HepG2 (cell line): ENCODE data around the gene DIS3L2. TPM values are rescaled to one million over a fixed set of nuclear protein-coding genes. Genes with fewer than 3 reads are reported as not detected.
A peak's percentile ranks its signal among the peaks of the same experiment; 100 is the strongest.

ENCODE experiments used
- AGO2 ChIP-seq: fragments of 200-400 bp; formaldehyde crosslinking; optimal IDR thresholded peaks from 2 replicates; pipeline ENCODE3; 2017; ENCODE audit warnings: mild to moderate bottlenecking, low read depth, low read length, moderate library complexity
- BRCA1 ChIP-seq: sonication (generic); formaldehyde crosslinking; IDR thresholded peaks from 2 replicates; pipeline ENCODE4 v1.4.0; 2020; ENCODE audit warnings: missing genetic modification reagents
- DZIP1 ChIP-seq: sonication (generic); formaldehyde crosslinking; IDR thresholded peaks from 2 replicates; pipeline ENCODE4 v1.5.0; 2020; ENCODE audit warnings: mild to moderate bottlenecking, missing genetic modification reagents
- KLF15 ChIP-seq: sonication (generic); formaldehyde crosslinking; IDR thresholded peaks from 2 replicates; pipeline ENCODE4 v1.8.1; 2023; ENCODE audit warnings: borderline replicate concordance, mild to moderate bottlenecking, inconsistent platforms, missing genetic modification reagents, mixed read lengths
- NFIB ChIP-seq: sonication (generic); formaldehyde crosslinking; IDR thresholded peaks from 2 replicates; pipeline ENCODE4 v1.9.0; 2021; ENCODE audit warnings: missing genetic modification reagents, mild to moderate bottlenecking, borderline replicate concordance
- NFRKB ChIP-seq: fragments of 450-650 bp; IDR thresholded peaks from 2 replicates; pipeline ENCODE4 v1.6.1; 2017
- NR1H2 ChIP-seq: sonication (generic); formaldehyde crosslinking; IDR thresholded peaks from 2 replicates; pipeline ENCODE4 v1.8.1; 2022; ENCODE audit warnings: low read depth, missing genetic modification reagents, borderline replicate concordance
- PBX3 ChIP-seq: sonication (generic); formaldehyde crosslinking; IDR thresholded peaks from 2 replicates; pipeline ENCODE4 v1.8.1; 2023; ENCODE audit warnings: missing genetic modification reagents, inconsistent platforms, borderline replicate concordance
- PHF21A ChIP-seq: sonication (generic); formaldehyde crosslinking; IDR thresholded peaks from 2 replicates; pipeline ENCODE4 v1.5.0; 2020; ENCODE audit warnings: mild to moderate bottlenecking, missing genetic modification reagents
- SETDB1 ChIP-seq: sonication (generic); formaldehyde crosslinking; IDR thresholded peaks from 2 replicates; pipeline ENCODE4 v1.5.1; 2020; ENCODE audit warnings: missing genetic modification reagents, mild to moderate bottlenecking, borderline replicate concordance
- SMYD3 ChIP-seq: sonication (generic); formaldehyde crosslinking; IDR thresholded peaks from 2 replicates; pipeline ENCODE4 v1.8.1; 2023; ENCODE audit warnings: mild to moderate bottlenecking, missing genetic modification reagents
- SNAI1 ChIP-seq: sonication (generic); formaldehyde crosslinking; IDR thresholded peaks from 2 replicates; pipeline ENCODE4 v1.5.0; 2020; ENCODE audit warnings: mild to moderate bottlenecking, missing genetic modification reagents, borderline replicate concordance
- TCF7 ChIP-seq: sonication (generic); IDR thresholded peaks from 2 replicates; pipeline ENCODE4 v1.6.1; 2016; ENCODE audit warnings: antibody characterized with exemption, low read depth
- TFAP4 ChIP-seq: sonication (generic); IDR thresholded peaks from 2 replicates; pipeline ENCODE4 v1.6.1; 2016; ENCODE audit warnings: low read depth, borderline replicate concordance
- YY1 ChIP-seq: IDR thresholded peaks from 2 replicates; pipeline ENCODE4 v1.6.1; 2011; ENCODE audit warnings: low read length, low read depth, moderate library complexity, mild to moderate bottlenecking; ENCODE audit not compliant: insufficient read depth, insufficient replicate concordance
- ZBTB8A ChIP-seq: sonication (generic); formaldehyde crosslinking; IDR thresholded peaks from 2 replicates; pipeline ENCODE4 v1.4.0; 2020; ENCODE audit warnings: mild to moderate bottlenecking, low read depth, missing genetic modification reagents, borderline replicate concordance
- ZMYM4 ChIP-seq: sonication (generic); formaldehyde crosslinking; IDR thresholded peaks from 2 replicates; pipeline ENCODE4 v1.8.1; 2023; ENCODE audit warnings: mild to moderate bottlenecking, missing genetic modification reagents
- ZNF10 ChIP-seq: sonication (generic); formaldehyde crosslinking; IDR thresholded peaks from 2 replicates; pipeline ENCODE4 v1.4.0; 2020; ENCODE audit warnings: mild to moderate bottlenecking, low read depth, missing genetic modification reagents, borderline replicate concordance
- ZNF205 ChIP-seq: IDR thresholded peaks from 2 replicates; pipeline ENCODE4 v1.6.1; 2018; ENCODE audit warnings: missing biosample characterization, missing genetic modification reagents
- ZNF224 ChIP-seq: sonication (generic); formaldehyde crosslinking; IDR thresholded peaks from 2 replicates; pipeline ENCODE4 v1.5.0; 2020; ENCODE audit warnings: mild to moderate bottlenecking, missing genetic modification reagents
- ZNF253 ChIP-seq: sonication (generic); formaldehyde crosslinking; IDR thresholded peaks from 2 replicates; pipeline ENCODE4 v1.8.0; 2022; ENCODE audit warnings: mild to moderate bottlenecking, missing genetic modification reagents, borderline replicate concordance
- ZNF317 ChIP-seq: sonication (generic); formaldehyde crosslinking; IDR thresholded peaks from 2 replicates; pipeline ENCODE4 v1.5.0; 2020; ENCODE audit warnings: mild to moderate bottlenecking, missing genetic modification reagents
- ZNF329 ChIP-seq: sonication (generic); formaldehyde crosslinking; IDR thresholded peaks from 2 replicates; pipeline ENCODE4 v1.9.0; 2021; ENCODE audit warnings: low read depth, mild to moderate bottlenecking, missing genetic modification reagents
- ZNF337 ChIP-seq: sonication (generic); formaldehyde crosslinking; IDR thresholded peaks from 2 replicates; pipeline ENCODE4 v1.5.1; 2020; ENCODE audit warnings: missing genetic modification reagents, low read depth, mild to moderate bottlenecking, borderline replicate concordance
- ZNF496 ChIP-seq: sonication (generic); formaldehyde crosslinking; IDR thresholded peaks from 2 replicates; pipeline ENCODE4 v1.8.1; 2023; ENCODE audit warnings: mild to moderate bottlenecking, moderate library complexity, missing genetic modification reagents; ENCODE audit not compliant: insufficient replicate concordance
- ZSCAN12 ChIP-seq: sonication (generic); formaldehyde crosslinking; IDR thresholded peaks from 2 replicates; pipeline ENCODE4 v1.9.0; 2021; ENCODE audit warnings: mild to moderate bottlenecking, missing genetic modification reagents
- polyA plus RNA-seq, 8 experiments: library from polyadenylated mRNA; depleted of rRNA in 3 of 8; stranded (reverse) in 7 of 8; unstranded in 1 of 8; fragments of >200 nt; fragmentation: Illumina TruSeq in 4 of 8; extraction: Trizol in 4 of 8; gene quantifications; 2 replicates each; pipeline versions ENCODE4 v1.2.1 to v1.2.3, GENCODE V29; 2011 to 2016; ENCODE audit warnings: low read depth in 4 of 8, missing spikeins in 1 of 8, mixed read lengths in 1 of 8; ENCODE audit not compliant: insufficient read depth in 1 of 8
- total RNA-seq, 5 experiments: library from RNA; depleted of rRNA; stranded (reverse); fragments of >200 nt; fragmentation: Illumina TruSeq; extraction: Trizol; gene quantifications; 2 replicates each; pipeline ENCODE4 v1.2.3, GENCODE V29; 2016; ENCODE audit warnings: low read depth in 1 of 5

DIS3L2 gene
- total and polyA plus RNA-seq, 2 of the 13 experiments (the other 11 are each of a cell fraction or from before 2014, with no cell fraction given) = 7.0 to 23.9 TPM

DNA sequence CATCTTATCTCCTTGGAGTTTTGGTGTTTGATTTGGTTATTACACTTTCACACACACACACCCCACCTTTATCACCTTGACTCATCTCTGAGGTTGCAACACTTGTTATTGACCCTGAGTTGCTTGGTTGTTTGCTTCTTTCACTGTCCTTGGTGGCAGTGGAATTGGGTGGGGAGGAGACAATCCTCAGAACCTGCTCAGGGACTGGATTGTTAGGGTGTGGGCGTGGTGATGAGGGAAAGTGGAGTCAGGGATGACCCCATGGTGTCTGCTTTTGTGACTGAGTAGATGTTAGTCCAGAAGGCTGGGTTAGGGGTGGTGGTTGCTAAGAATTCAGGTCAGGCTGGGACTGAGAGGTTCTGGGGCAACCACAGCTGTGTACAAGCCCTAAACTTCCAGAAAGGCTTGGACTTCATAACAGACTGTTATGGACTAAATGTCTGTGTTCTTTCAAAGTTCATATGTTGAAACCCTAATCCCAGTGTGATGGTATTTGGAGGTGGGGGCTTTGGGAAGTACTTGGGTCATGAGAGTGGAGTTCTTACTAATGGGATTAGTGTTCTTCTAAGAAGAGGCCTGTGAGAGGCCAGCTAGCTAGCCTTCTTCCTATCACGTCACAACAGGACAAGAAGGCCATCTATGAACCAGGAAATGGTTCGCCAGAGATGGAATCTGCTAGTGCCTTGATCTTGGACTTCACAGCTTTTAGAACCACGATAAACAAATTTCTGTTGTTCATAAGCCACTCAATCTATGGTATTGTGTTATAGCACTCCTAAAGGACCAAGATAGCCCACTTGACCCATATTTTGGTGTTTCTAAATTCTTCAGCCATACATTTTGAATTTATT, 3.4 kb upstream of the DIS3L2 start (continued):
- no peak for TF ChIP-seq ZNF496 (CRISPR knock-in tag)
- TF ChIP-seq ZNF224 (CRISPR knock-in tag) = no peak
- TF ChIP-seq TFAP4 = no peak
- no peak for TF ChIP-seq SETDB1 (CRISPR knock-in tag)
- no peak for TF ChIP-seq ZNF253 (CRISPR knock-in tag)
- TF ChIP-seq ZBTB8A (CRISPR knock-in tag) = no peak
- TF ChIP-seq NFIB = no peak
- no peak for TF ChIP-seq ZSCAN12
- TF ChIP-seq BRCA1 (CRISPR knock-in tag) = no peak
- TF ChIP-seq NFRKB = no peak
- TF ChIP-seq ZNF317 = no peak
- TF ChIP-seq PHF21A = no peak
- TF ChIP-seq NR1H2 = no peak
- TF ChIP-seq ZMYM4 (CRISPR knock-in tag) = 0 out of 2 replicates have a peak, but pooled peaks have one; percentile 35
- TF ChIP-seq PBX3 (CRISPR knock-in tag) = no peak
- TF ChIP-seq TCF7 = peak; percentile 13; the same call in 1 of the 2 replicates
- TF ChIP-seq SNAI1 (CRISPR knock-in tag) = no peak
- no peak for TF ChIP-seq DZIP1 (CRISPR knock-in tag)
- TF ChIP-seq ZNF329 (CRISPR knock-in tag) = no peak
- TF ChIP-seq ZNF10 (CRISPR knock-in tag) = no peak
- TF ChIP-seq ZNF205 = no peak
- no peak for TF ChIP-seq YY1
- TF ChIP-seq SMYD3 = no peak
- no peak for TF ChIP-seq KLF15 (CRISPR knock-in tag)
- TF ChIP-seq AGO2 = no peak
- no peak for TF ChIP-seq ZNF337
